ENCODE data around the gene DUSP22.

DUSP22 gene

DNA sequence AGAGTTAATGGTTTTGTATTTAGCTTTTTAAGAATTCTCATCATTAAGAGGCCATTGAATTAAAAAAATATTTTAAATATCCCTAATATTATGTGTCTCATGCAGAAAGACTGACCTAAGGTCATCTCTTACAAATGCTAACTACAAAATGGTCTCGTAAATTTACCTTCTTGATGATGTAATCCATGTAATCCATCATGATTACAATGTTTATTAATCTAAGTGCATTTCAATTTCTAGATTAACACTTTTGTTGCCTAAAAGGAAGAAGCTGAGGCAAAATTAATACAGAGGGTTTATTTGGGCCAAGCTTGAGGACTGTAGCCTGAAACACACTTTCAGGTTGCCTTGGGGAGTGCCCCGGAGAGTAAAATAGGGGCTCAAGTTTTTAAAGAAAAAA, 18.4 kb downstream of the DUSP22 start:
- H3K4me3 ChIP-seq (ENCODE audit: low read depth in 1 of 2, low read length in 2 of 2), result no peak overlapping the region
- H3K79me2 ChIP-seq (ENCODE audit: insufficient read depth, low read length), result no peaks in the 10 kb centered on the region
- no peaks in the 10 kb centered on the region for H3K27me3 ChIP-seq (ENCODE audit: insufficient read depth, low read length, poor library complexity)
- H4K20me1 ChIP-seq (ENCODE audit: insufficient read depth, low read length), result no peaks in the 10 kb centered on the region; the same call in 1 of the 2 replicates
- no peak overlapping the region for H3K27ac ChIP-seq (ENCODE audit: low read length)
- no peaks in the 10 kb centered on the region for H3K9me3 ChIP-seq (ENCODE audit: insufficient read depth, low read length, severe bottlenecking)
- no peak overlapping the region for H2AFZ ChIP-seq (ENCODE audit: low read depth, low read length)
- H3K4me1 ChIP-seq (ENCODE audit: insufficient read depth, low read length), result no peaks in the 10 kb centered on the region
- TF ChIP-seq CTCF (IDR thresholded peaks at IDR 0.05; ENCODE audit: borderline replicate concordance, extremely low read depth, low read length, poor library complexity, severe bottlenecking) (no peak), EZH2 (IDR thresholded peaks at IDR 0.05; ENCODE audit: borderline replicate concordance, low read depth, low read length, severe bottlenecking) (no peak)
- H3K36me3 ChIP-seq (ENCODE audit: insufficient read depth, low read length), result no peaks in the 10 kb centered on the region
- no peak overlapping the region for H3K9ac ChIP-seq (ENCODE audit: low read depth, low read length)
- no peak overlapping the region for H3K4me2 ChIP-seq (ENCODE audit: insufficient read depth, low read length)
- DNase-seq, result no peak
- ATAC-seq (ENCODE audit: insufficient read depth, low read depth), result no peak

DNA sequence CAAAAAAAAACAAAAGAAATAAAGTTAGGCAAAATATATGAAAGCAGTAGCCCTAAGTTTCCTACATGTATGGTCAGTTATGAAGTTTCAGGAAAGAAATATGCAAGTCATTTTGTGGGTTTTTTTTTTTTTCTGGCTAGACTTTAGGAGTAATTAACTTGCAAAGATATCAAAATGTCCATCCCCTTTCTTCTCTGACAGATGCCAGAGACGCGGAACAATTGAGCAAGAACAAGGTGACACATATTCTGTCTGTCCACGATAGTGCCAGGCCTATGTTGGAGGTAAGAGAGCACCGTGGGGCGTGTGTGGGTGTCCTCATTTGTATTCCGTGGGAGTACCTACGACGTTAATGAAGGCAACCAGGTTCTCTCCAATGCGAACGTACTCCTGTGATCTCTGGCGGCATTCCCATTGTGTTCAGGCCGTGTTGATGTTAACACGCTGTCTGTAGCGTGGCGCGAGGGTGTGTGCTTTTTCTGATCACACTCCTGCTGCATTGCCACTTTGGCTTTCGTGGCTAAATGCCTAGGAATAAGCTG, 19.5 kb downstream of the DUSP22 start:
- DNase-seq (no peak), ATAC-seq (ENCODE audit: insufficient read depth, low read depth) (no peak)
- no peaks in the 10 kb centered on the region; the same call in 1 of the 2 replicates for H4K20me1 ChIP-seq (ENCODE audit: insufficient read depth, low read length)
- H3K4me3 ChIP-seq (ENCODE audit: low read depth in 1 of 2, low read length in 2 of 2), result no peak overlapping the region
- H3K27ac ChIP-seq (ENCODE audit: low read length), result no peak overlapping the region
- TF ChIP-seq CTCF (IDR thresholded peaks at IDR 0.05; ENCODE audit: borderline replicate concordance, extremely low read depth, low read length, poor library complexity, severe bottlenecking) (no peak), EZH2 (IDR thresholded peaks at IDR 0.05; ENCODE audit: borderline replicate concordance, low read depth, low read length, severe bottlenecking) (no peak)
- no peaks in the 10 kb centered on the region for H3K36me3 ChIP-seq (ENCODE audit: insufficient read depth, low read length)
- H3K9me3 ChIP-seq (ENCODE audit: insufficient read depth, low read length, severe bottlenecking), result no peaks in the 10 kb centered on the region
- no peak overlapping the region for H2AFZ ChIP-seq (ENCODE audit: low read depth, low read length)
- no peak overlapping the region for H3K4me2 ChIP-seq (ENCODE audit: insufficient read depth, low read length)
- no peak overlapping the region for H3K9ac ChIP-seq (ENCODE audit: low read depth, low read length)
- H3K79me2 ChIP-seq (ENCODE audit: insufficient read depth, low read length), result no peaks in the 10 kb centered on the region
- no peaks in the 10 kb centered on the region for H3K4me1 ChIP-seq (ENCODE audit: insufficient read depth, low read length)
- no peaks in the 10 kb centered on the region for H3K27me3 ChIP-seq (ENCODE audit: insufficient read depth, low read length, poor library complexity)

DNA sequence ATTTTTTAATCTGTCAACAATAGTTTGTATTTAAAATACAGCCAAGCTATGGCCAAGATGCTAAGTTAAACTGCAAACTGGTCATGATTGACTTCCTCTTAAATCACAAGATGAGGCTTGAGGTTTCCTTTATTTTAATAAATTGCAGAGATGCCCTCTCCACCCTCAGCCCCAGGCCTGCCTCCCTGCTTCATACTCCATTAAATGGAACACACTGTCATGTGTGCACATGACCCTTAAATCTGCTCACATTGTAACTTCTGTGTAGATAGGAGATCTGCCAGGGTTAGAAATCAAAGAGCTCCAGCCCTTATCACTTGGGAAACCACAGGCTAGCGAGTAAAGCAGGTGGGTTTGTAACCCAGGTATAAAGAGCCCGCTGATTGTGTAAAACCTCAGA, 20.8 kb downstream of the DUSP22 start:
- H2AFZ ChIP-seq (ENCODE audit: low read depth, low read length), result no peak overlapping the region
- H3K9me3 ChIP-seq (ENCODE audit: insufficient read depth, low read length, severe bottlenecking), result no peaks in the 10 kb centered on the region
- H3K9ac ChIP-seq (ENCODE audit: low read depth, low read length), result no peak overlapping the region
- no peak overlapping the region for H3K4me3 ChIP-seq (ENCODE audit: low read depth in 1 of 2, low read length in 2 of 2)
- H3K27ac ChIP-seq (ENCODE audit: low read length), result no peak overlapping the region
- no peaks in the 10 kb centered on the region for H3K79me2 ChIP-seq (ENCODE audit: insufficient read depth, low read length)
- DNase-seq, result no peak
- H3K36me3 ChIP-seq (ENCODE audit: insufficient read depth, low read length), result no peaks in the 10 kb centered on the region
- TF ChIP-seq EZH2 (IDR thresholded peaks at IDR 0.05; ENCODE audit: borderline replicate concordance, low read depth, low read length, severe bottlenecking) (no peak), CTCF (IDR thresholded peaks at IDR 0.05; ENCODE audit: borderline replicate concordance, extremely low read depth, low read length, poor library complexity, severe bottlenecking) (no peak)
- H3K27me3 ChIP-seq (ENCODE audit: insufficient read depth, low read length, poor library complexity), result no peaks in the 10 kb centered on the region
- no peaks in the 10 kb centered on the region for H3K4me1 ChIP-seq (ENCODE audit: insufficient read depth, low read length)
- ATAC-seq (ENCODE audit: insufficient read depth, low read depth), result peak; percentile 42; the same call in 2 of the 3 replicates
- no peak overlapping the region for H3K4me2 ChIP-seq (ENCODE audit: insufficient read depth, low read length)
- 0 out of 2 replicates have a peak, but pooled peaks cover under 1% of the 10 kb centered on the region for H4K20me1 ChIP-seq (ENCODE audit: insufficient read depth, low read length)

Data from DND-41 (cell line).